GM19395 (cell line): Measurements from ENCODE around the gene DRG1.
A peak's percentile ranks its signal among the peaks of the same experiment; 100 is the strongest.
"Not testable (repeated sequence)": the region's sequence is repeated elsewhere in the genome, so short reads cannot be mapped to it uniquely, and the experiment has no call there.

Experiments
- ATAC-seq: cut with Tn5 transposase; IDR thresholded peaks from one replicate; pipeline ENCODE4 v1.9.1; 2021; ENCODE audit warnings: mild to moderate bottlenecking, moderate library complexity; ENCODE audit not compliant: unreplicated experiment

DRG1 gene

GRCh38 chr22:31442768-31443489 is 43.5 kb downstream of the DRG1 start:
- no peak for ATAC-seq

GRCh38 chr22:31443516-31443915 is 44.1 kb downstream of the DRG1 start:
- no peak for ATAC-seq

- ATAC-seq, result no peak
Observed at GRCh38 chr22:31445642-31446041, 46.2 kb downstream of the DRG1 start.

GRCh38 chr22:31446208-31446607 is 46.8 kb downstream of the DRG1 start:
- ATAC-seq, result no peak

GRCh38 chr22:31446767-31447166 is 47.4 kb downstream of the DRG1 start:
- ATAC-seq, result no peak

GRCh38 chr22:31447337-31447736 is 47.9 kb downstream of the DRG1 start:
- ATAC-seq, result no peak

GRCh38 chr22:31448382-31448781 is 49.0 kb downstream of the DRG1 start:
- ATAC-seq, result no peak

GRCh38 chr22:31449506-31449905 is 50.1 kb downstream of the DRG1 start:
- no peak for ATAC-seq

- ATAC-seq, result no peak
Observed at GRCh38 chr22:31451709-31452571, 52.5 kb downstream of the DRG1 start.

- ATAC-seq, result no peak
Observed at GRCh38 chr22:31461699-31462098, 62.3 kb downstream of the DRG1 start.

- ATAC-seq, result no peak
Observed at GRCh38 chr22:31465307-31465706, 65.9 kb downstream of the DRG1 start.

GRCh38 chr22:31474743-31475142 is 75.3 kb downstream of the DRG1 start:
- no peak for ATAC-seq

GRCh38 chr22:31475800-31476199 is 76.4 kb downstream of the DRG1 start:
- ATAC-seq, result no peak

- peak; percentile 80 for ATAC-seq
Observed at GRCh38 chr22:31477329-31477728, 77.9 kb downstream of the DRG1 start.

GRCh38 chr22:31481129-31481528 is 81.7 kb downstream of the DRG1 start:
- no peak for ATAC-seq

GRCh38 chr22:31482470-31482869 is 83.1 kb downstream of the DRG1 start:
- not testable (repeated sequence) for ATAC-seq
